SK-N-SH (cell line): ENCODE data around the gene TRIP4. TPM values are rescaled to one million over a fixed set of nuclear protein-coding genes. Genes with fewer than 3 reads are reported as not detected.

Source experiments
- CTCF ChIA-PET: fragments of 300-600, 350-600 bp; formaldehyde crosslinking; extraction: SDS; loops from one replicate; lab custom pipeline; 2021; lab: Yijun Ruan, JAX
- POLR2A ChIA-PET: fragments of 350-600 bp; sonication (Branson Sonifier 250); formaldehyde crosslinking; extraction: SDS; loops from one replicate; lab custom pipeline; 2020; ENCODE audit warnings: antibody characterized with exemption, inconsistent platforms; lab: Yijun Ruan, JAX
- DNase-seq: peaks from one replicate; pipeline ENCODE4 v3.0.0; 2012
- H2AFZ ChIP-seq: fragments of 200-600 bp; sonication (generic); 2 replicates; pipeline ENCODE4 v1.8.1; 2016; ENCODE audit warnings: antibody characterized with exemption, mild to moderate bottlenecking, low read depth
- H3F3A ChIP-seq: fragments of 200-600 bp; sonication (generic); replicated peaks from 2 replicates; pipeline ENCODE3; 2016; ENCODE audit warnings: antibody characterized with exemption, mild to moderate bottlenecking; ENCODE audit not compliant: insufficient read depth
- H3K27ac ChIP-seq, 2 experiments: fragments of 200-500 bp in 1 of 2; fragments of 200-600 bp in 1 of 2; sonication (Bioruptor generic) in 1 of 2; sonication (generic), shearing (Covaris generic) in 1 of 2; 2 replicates each; pipeline versions ENCODE4 v1.5.1 to v1.6.1; 2014 to 2016; ENCODE audit warnings: low read depth in 2 of 2, inconsistent platforms in 1 of 2, low read length in 1 of 2, mild to moderate bottlenecking in 1 of 2, mixed read lengths in 1 of 2
- H3K27me3 ChIP-seq: fragments of 200-600 bp; sonication (generic), shearing (Covaris generic); 2 replicates; pipeline ENCODE4 v1.6.1; 2016; ENCODE audit warnings: mixed run types; ENCODE audit not compliant: insufficient read depth
- H3K36me3 ChIP-seq, 2 experiments: fragments of 200-500 bp in 1 of 2; fragments of 200-600 bp in 1 of 2; sonication (Bioruptor generic) in 1 of 2; sonication (generic) in 1 of 2; replicated peaks in 1 of 2; 2 replicates each; pipeline versions ENCODE3 to v1.5.1; 2014 to 2016; ENCODE audit warnings: low read length in 1 of 2, mild to moderate bottlenecking in 1 of 2; ENCODE audit not compliant: insufficient read depth in 2 of 2, control insufficient read depth in 1 of 2
- H3K4me1 ChIP-seq, 2 experiments: fragments of 200-500 bp in 1 of 2; fragments of 200-600 bp in 1 of 2; sonication (Bioruptor generic) in 1 of 2; sonication (generic), shearing (Covaris generic) in 1 of 2; 2 replicates each; pipeline versions ENCODE4 v1.5.1 to v1.6.1; 2014 to 2016; ENCODE audit warnings: low read depth in 1 of 2, low read length in 1 of 2, mixed run types in 1 of 2; ENCODE audit not compliant: insufficient read depth in 2 of 2, control insufficient read depth in 1 of 2
- H3K4me2 ChIP-seq: fragments of 200-600 bp; sonication (generic), shearing (Covaris generic); 2 replicates; pipeline ENCODE4 v1.6.1; 2017; ENCODE audit warnings: mixed run types
- H3K4me3 ChIP-seq, 2 experiments: fragments of 200-500 bp in 1 of 2; fragments of 200-600 bp in 1 of 2; sonication (Bioruptor generic) in 1 of 2; sonication (generic), shearing (Covaris generic) in 1 of 2; 2 replicates each; pipeline versions ENCODE4 v1.5.1 to v1.8.1; 2014 to 2016; ENCODE audit warnings: low read depth in 2 of 2, inconsistent platforms in 1 of 2, low read length in 1 of 2, mild to moderate bottlenecking in 1 of 2, mixed read lengths in 1 of 2, moderate library complexity in 1 of 2
- H3K79me2 ChIP-seq: fragments of 200-600 bp; sonication (generic); 2 replicates; pipeline ENCODE4 v1.8.1; 2017; ENCODE audit warnings: mild to moderate bottlenecking; ENCODE audit not compliant: insufficient read depth
- H3K9ac ChIP-seq: fragments of 200-600 bp; sonication (generic); 2 replicates; pipeline ENCODE4 v1.6.1; 2017; ENCODE audit warnings: mixed run types
- H3K9me2 ChIP-seq: fragments of 200-600 bp; sonication (generic); 2 replicates; pipeline ENCODE4 v1.6.1; 2017; ENCODE audit warnings: mixed run types
- H3K9me3 ChIP-seq: fragments of 200-600 bp; sonication (generic); 2 replicates; pipeline ENCODE4 v1.6.1; 2017; ENCODE audit warnings: mixed run types, mild to moderate bottlenecking, moderate library complexity
- H4K20me1 ChIP-seq: fragments of 200-600 bp; sonication (generic); 2 replicates; pipeline ENCODE4 v1.6.1; 2017; ENCODE audit warnings: mild to moderate bottlenecking, mixed run types; ENCODE audit not compliant: insufficient read depth
- EZH2phosphoT487 ChIP-seq: fragments of 200-600 bp; sonication (generic); IDR thresholded peaks from 2 replicates; pipeline ENCODE4 v1.6.1; 2017; ENCODE audit warnings: low read depth, mixed run types, mild to moderate bottlenecking, antibody characterized with exemption, moderate library complexity, borderline replicate concordance
- FOSL2 ChIP-seq: IDR thresholded peaks from 2 replicates; pipeline ENCODE4 v1.4.0; 2012; ENCODE audit warnings: low read depth, mild to moderate bottlenecking, moderate library complexity, borderline replicate concordance
- MEF2A ChIP-seq: IDR thresholded peaks from 2 replicates; pipeline ENCODE4 v1.4.0; 2012; ENCODE audit warnings: low read depth, borderline replicate concordance
- NRF1 ChIP-seq: IDR thresholded peaks from 2 replicates; pipeline ENCODE4 v1.6.1; 2012; ENCODE audit warnings: low read depth, mild to moderate bottlenecking, low read length
- RAD21 ChIP-seq: IDR thresholded peaks from 2 replicates; pipeline ENCODE4 v1.6.1; 2012; ENCODE audit warnings: mild to moderate bottlenecking, low read length
- SIN3A ChIP-seq: IDR thresholded peaks from 2 replicates; pipeline ENCODE4 v1.6.1; 2012; ENCODE audit warnings: low read depth, mild to moderate bottlenecking, low read length, moderate library complexity, borderline replicate concordance
- TAF1 ChIP-seq: IDR thresholded peaks from 2 replicates; pipeline ENCODE4 v1.6.1; 2012; ENCODE audit warnings: low read depth, mild to moderate bottlenecking, low read length, moderate library complexity, borderline replicate concordance
- WGBS: methylation state at CpG from one replicate; pipeline ENCODE4 v1.1.6; 2017; ENCODE audit warnings: low lambda C conversion rate; 5-methylcytosine and 5-hydroxymethylcytosine counted together
- polyA plus RNA-seq, 3 experiments: library from polyadenylated mRNA; depleted of rRNA; stranded (reverse); fragments of >200 nt; gene quantifications; 2 replicates each; pipeline ENCODE4 v1.2.3, GENCODE V29; 2012
- TF ChIP-seq, protein P1 (sequence below): fragments of 150-350 bp; IDR thresholded peaks from 2 replicates; pipeline ENCODE4 v1.6.1; 2017; ENCODE audit warnings: antibody characterized with exemption, low read length, low read depth, borderline replicate concordance
- TF ChIP-seq, protein P2 (sequence below): fragments of 200-600 bp; sonication (generic); IDR thresholded peaks from 2 replicates; pipeline ENCODE4 v1.6.1; 2017; ENCODE audit warnings: antibody characterized with exemption, mild to moderate bottlenecking, moderate library complexity

Gene TRIP4
- polyA plus RNA-seq, 1 of the 3 experiments (the other 2 are of a cell fraction), result 14.5 TPM

DNA sequence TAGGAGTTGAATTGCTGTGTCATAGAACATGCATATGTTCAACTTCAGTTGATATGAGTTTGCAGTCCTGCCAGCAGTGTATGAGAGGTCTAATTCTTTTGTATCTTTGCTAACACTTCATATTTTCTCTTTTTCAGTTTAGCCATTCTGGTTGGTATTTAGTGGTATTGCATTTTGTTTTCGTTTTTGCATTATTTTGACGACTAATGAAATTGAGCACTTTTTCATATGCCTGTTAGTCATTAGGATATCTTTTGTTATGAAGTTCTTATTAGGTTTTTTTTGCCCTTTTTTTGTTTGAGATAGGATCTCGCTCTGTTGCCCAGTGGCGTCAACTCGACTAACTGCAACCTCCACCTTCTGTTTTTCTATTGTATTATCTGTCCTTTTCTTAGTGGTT is 9.2 kb downstream of the TRIP4 start:
- TF ChIP-seq, protein P1, sequence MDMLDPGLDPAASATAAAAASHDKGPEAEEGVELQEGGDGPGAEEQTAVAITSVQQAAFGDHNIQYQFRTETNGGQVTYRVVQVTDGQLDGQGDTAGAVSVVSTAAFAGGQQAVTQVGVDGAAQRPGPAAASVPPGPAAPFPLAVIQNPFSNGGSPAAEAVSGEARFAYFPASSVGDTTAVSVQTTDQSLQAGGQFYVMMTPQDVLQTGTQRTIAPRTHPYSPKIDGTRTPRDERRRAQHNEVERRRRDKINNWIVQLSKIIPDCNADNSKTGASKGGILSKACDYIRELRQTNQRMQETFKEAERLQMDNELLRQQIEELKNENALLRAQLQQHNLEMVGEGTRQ, result no peak
- TF ChIP-seq FOSL2 (no peak), NRF1 (no peak), SIN3A (no peak), EZH2phosphoT487 (no peak), RAD21 (no peak), MEF2A (no peak)
- WGBS, result 88% methylated on average over 5 of the region's 5 CpGs
- Histone ChIP-seq H3K4me1 (no peaks in the 10 kb centered on the region), H3K4me2 (no peak overlapping the region), H3K9ac (no peak overlapping the region), H3K9me2 (no peaks in the 10 kb centered on the region), H3K79me2 (peaks cover 16% of the 10 kb centered on the region), H3K36me3 (peaks cover 31 to 77% of the 10 kb centered on the region in 2 experiments), H3F3A (peaks cover 13% of the 10 kb centered on the region), H3K4me3 (no peak overlapping the region), H3K9me3 (no peaks in the 10 kb centered on the region), H4K20me1 (no peaks in the 10 kb centered on the region), H3K27ac (no peak overlapping the region), H2AFZ (no peak overlapping the region), H3K27me3 (no peaks in the 10 kb centered on the region)
- CTCF ChIA-PET, result interaction anchor here (1.4 kb wide), 1 partner anchor 31 kb away, joined by 3 read pairs; no protein-coding TSS in a partner anchor
- no peak for DNase-seq
- POLR2A ChIA-PET, result no interaction called here

DNA sequence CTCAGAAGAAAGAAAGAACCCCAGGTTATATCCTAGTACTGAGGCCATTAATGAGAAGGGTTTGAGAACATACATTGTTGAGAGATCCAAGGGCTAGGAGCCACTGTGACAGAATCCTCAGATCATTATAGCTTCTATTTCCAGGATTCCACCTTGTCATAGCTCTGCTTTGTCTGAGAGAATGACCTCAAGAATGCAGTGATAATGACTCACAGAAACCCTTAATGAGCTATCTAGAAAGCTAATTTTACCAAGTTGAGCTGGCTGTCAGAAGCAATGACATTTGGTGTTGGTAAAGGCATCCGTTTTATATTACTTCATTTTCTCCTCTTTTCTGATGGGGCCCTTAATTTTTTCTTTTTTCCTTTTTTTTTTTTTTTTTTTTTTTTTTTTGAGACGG is 10.9 kb downstream of the TRIP4 start:
- Histone ChIP-seq H3K79me2 (no peaks in the 10 kb centered on the region), H3K9me2 (no peaks in the 10 kb centered on the region), H3K27ac (no peak overlapping the region)
- TF ChIP-seq TAF1 (no peak), SIN3A (no peak)
- TF ChIP-seq, protein P2, sequence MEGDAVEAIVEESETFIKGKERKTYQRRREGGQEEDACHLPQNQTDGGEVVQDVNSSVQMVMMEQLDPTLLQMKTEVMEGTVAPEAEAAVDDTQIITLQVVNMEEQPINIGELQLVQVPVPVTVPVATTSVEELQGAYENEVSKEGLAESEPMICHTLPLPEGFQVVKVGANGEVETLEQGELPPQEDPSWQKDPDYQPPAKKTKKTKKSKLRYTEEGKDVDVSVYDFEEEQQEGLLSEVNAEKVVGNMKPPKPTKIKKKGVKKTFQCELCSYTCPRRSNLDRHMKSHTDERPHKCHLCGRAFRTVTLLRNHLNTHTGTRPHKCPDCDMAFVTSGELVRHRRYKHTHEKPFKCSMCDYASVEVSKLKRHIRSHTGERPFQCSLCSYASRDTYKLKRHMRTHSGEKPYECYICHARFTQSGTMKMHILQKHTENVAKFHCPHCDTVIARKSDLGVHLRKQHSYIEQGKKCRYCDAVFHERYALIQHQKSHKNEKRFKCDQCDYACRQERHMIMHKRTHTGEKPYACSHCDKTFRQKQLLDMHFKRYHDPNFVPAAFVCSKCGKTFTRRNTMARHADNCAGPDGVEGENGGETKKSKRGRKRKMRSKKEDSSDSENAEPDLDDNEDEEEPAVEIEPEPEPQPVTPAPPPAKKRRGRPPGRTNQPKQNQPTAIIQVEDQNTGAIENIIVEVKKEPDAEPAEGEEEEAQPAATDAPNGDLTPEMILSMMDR, result no peak
- TF ChIP-seq, all 33 proteins: peak for 0
- no peak overlapping the region for H3K4me2 ChIP-seq
- 92% methylated on average over 2 of the region's 2 CpGs for WGBS
- CTCF ChIA-PET, result interaction anchor here (1.1 kb wide), 1 partner anchor 29 kb away, joined by 3 read pairs; no protein-coding TSS in a partner anchor
- no peaks in the 10 kb centered on the region for H3K27me3 ChIP-seq
- POLR2A ChIA-PET, result no interaction called here
- no peaks in the 10 kb centered on the region for H4K20me1 ChIP-seq
- H3K9ac ChIP-seq, result no peak overlapping the region
- peaks cover 32 to 90% of the 10 kb centered on the region in 2 experiments for H3K36me3 ChIP-seq
- H3K9me3 ChIP-seq, result no peaks in the 10 kb centered on the region
- H2AFZ ChIP-seq, result no peak overlapping the region
- no peak overlapping the region for H3K4me3 ChIP-seq
- no peak for DNase-seq
- H3F3A ChIP-seq, result peaks cover 12% of the 10 kb centered on the region
- no peaks in the 10 kb centered on the region for H3K4me1 ChIP-seq
